ENCODE data around the gene DNASE2.
"Not testable (repeated sequence)": the region's sequence is repeated elsewhere in the genome, so short reads cannot be mapped to it uniquely, and the experiment has no call there.

Gene DNASE2

GRCh38 chr19:12891553-12892021, 10.3 kb upstream of the DNASE2 start:
- H3K27ac ChIP-seq (ENCODE audit: low read length) = peak overlapping the region; percentile 49; the same call in 1 of the 2 replicates

GRCh38 chr19:12890787-12891552, 9.7 kb upstream of the DNASE2 start, which contains the start of gene GCDH:
GCDH (plus strand) TSS chr19:12891160; CDS start chr19:12891305, 145 bp downstream.
- H3K4me3 ChIP-seq (ENCODE audit: low read length) = peak within 1 kb of the TSS; percentile 90
- H3K9me3 ChIP-seq (replicated peaks; ENCODE audit: insufficient read depth, low read length) = no peaks in the 10 kb centered on the region
- H3K9me2 ChIP-seq (replicated peaks; ENCODE audit: insufficient read depth, low read length) = no peaks in the 10 kb centered on the region
- no peaks in the 10 kb centered on the region for H3K27me3 ChIP-seq (replicated peaks; ENCODE audit: insufficient read depth, low read length)
- peak within 1 kb of the TSS; percentile 66 for H2AFZ ChIP-seq (ENCODE audit: low read length)
- peak within 1 kb of the TSS; percentile 49; the same call in 1 of the 2 replicates for H3K27ac ChIP-seq (ENCODE audit: low read length)
- H4K20me1 ChIP-seq (ENCODE audit: insufficient read depth, low read length) = no peaks in the 10 kb centered on the region
- peak within 1 kb of the TSS; percentile 81 for H3K9ac ChIP-seq (ENCODE audit: low read length)
- no peak for TF ChIP-seq CTCF (IDR thresholded peaks at IDR 0.05; ENCODE audit: low read length)
- TF ChIP-seq EZH2 (optimal IDR thresholded peaks at IDR 0.05; ENCODE audit: low read depth, low read length) = no peak
- no peaks in the 10 kb centered on the region for H3K36me3 ChIP-seq (replicated peaks; ENCODE audit: insufficient read depth, low read length)
- peak within 1 kb of the TSS; percentile 94 for H3K4me2 ChIP-seq (ENCODE audit: low read depth, low read length)
- H3K79me2 ChIP-seq (ENCODE audit: low read length) = peaks cover 20% of the 10 kb centered on the region
- DNase-seq = peak; percentile 100
- peaks cover 10% of the 10 kb centered on the region for H3K4me1 ChIP-seq (ENCODE audit: low read length)
- no peaks in the 10 kb centered on the region for H3F3A ChIP-seq (ENCODE audit: insufficient read depth, low read length)

More at GRCh38 chr19:12891553-12892021, 10.3 kb upstream of the DNASE2 start:
- peak; percentile 26 for DNase-seq
- Histone ChIP-seq H3K9ac (ENCODE audit: low read length) (peak overlapping the region; percentile 81), H3K9me2 (replicated peaks; ENCODE audit: insufficient read depth, low read length) (no peaks in the 10 kb centered on the region), H3F3A (ENCODE audit: insufficient read depth, low read length) (no peaks in the 10 kb centered on the region), H4K20me1 (ENCODE audit: insufficient read depth, low read length) (no peaks in the 10 kb centered on the region), H3K79me2 (ENCODE audit: low read length) (peaks cover 22% of the 10 kb centered on the region), H3K27me3 (replicated peaks; ENCODE audit: insufficient read depth, low read length) (no peaks in the 10 kb centered on the region), H3K4me3 (ENCODE audit: low read length) (peak overlapping the region; percentile 90), H3K4me1 (ENCODE audit: low read length) (peaks cover 5% of the 10 kb centered on the region; the same call in 1 of the 2 replicates), H3K4me2 (ENCODE audit: low read depth, low read length) (peak overlapping the region; percentile 94), H3K9me3 (replicated peaks; ENCODE audit: insufficient read depth, low read length) (no peaks in the 10 kb centered on the region), H2AFZ (ENCODE audit: low read length) (peak overlapping the region; percentile 33; the same call in 1 of the 2 replicates), H3K36me3 (replicated peaks; ENCODE audit: insufficient read depth, low read length) (no peaks in the 10 kb centered on the region)
- TF ChIP-seq EZH2 (optimal IDR thresholded peaks at IDR 0.05; ENCODE audit: low read depth, low read length) = no peak
- no peak for TF ChIP-seq EZH2phosphoT487 (IDR thresholded peaks at IDR 0.05; ENCODE audit: low read length)
- no peak for TF ChIP-seq CTCF (IDR thresholded peaks at IDR 0.05; ENCODE audit: low read length)

- H3K9ac ChIP-seq (ENCODE audit: low read length) = peak overlapping the region; percentile 12; the same call in 1 of the 2 replicates
- H2AFZ ChIP-seq (ENCODE audit: low read length) = peak overlapping the region; percentile 66; the same call in 1 of the 2 replicates
- DNase-seq; H4K20me1 ChIP-seq (ENCODE audit: insufficient read depth, low read length); H3K9me2 ChIP-seq (replicated peaks; ENCODE audit: insufficient read depth, low read length); H3F3A ChIP-seq (ENCODE audit: insufficient read depth, low read length); H3K9me3 ChIP-seq (replicated peaks; ENCODE audit: insufficient read depth, low read length); H3K36me3 ChIP-seq (replicated peaks; ENCODE audit: insufficient read depth, low read length); H3K27me3 ChIP-seq (replicated peaks; ENCODE audit: insufficient read depth, low read length): not testable (repeated sequence)
- peak overlapping the region; percentile 18; the same call in 1 of the 2 replicates for H3K27ac ChIP-seq (ENCODE audit: low read length)
- H3K4me1 ChIP-seq (ENCODE audit: low read length) = peaks cover 11% of the 10 kb centered on the region
- H3K4me3 ChIP-seq (ENCODE audit: low read length) = peak overlapping the region; percentile 47
- peaks cover 20% of the 10 kb centered on the region for H3K79me2 ChIP-seq (ENCODE audit: low read length)
- H3K4me2 ChIP-seq (ENCODE audit: low read depth, low read length) = peak overlapping the region; percentile 80
These were observed 9.1 kb upstream of the DNASE2 start for GRCh38 chr19:12890299-12890786.
